Tibial nerve (tissue), 4 donors: ENCODE measurements around the gene IFNAR2. TPM values are rescaled to one million over a fixed set of nuclear protein-coding genes. Genes with fewer than 3 reads are reported as not detected.

Source experiments
- DNase-seq, 2 donors: peaks; one replicate each; pipeline ENCODE4 v3.0.0-alpha.2; 2019; ENCODE audit warnings: low spot score in 2 of 2
- H3K27ac ChIP-seq, 4 donors: fragments of 200-600 bp; sonication (generic) in 3 of 4; one replicate each; pipeline ENCODE4 v1.5.1; 2017 to 2019; ENCODE audit warnings: mild to moderate bottlenecking in 1 of 4
- H3K27me3 ChIP-seq, 2 donors: fragments of 200-600 bp; sonication (generic) in 1 of 2; one replicate each; pipeline versions ENCODE4 v1.5.1 to v1.6.0; 2017 to 2019
- H3K36me3 ChIP-seq, 3 donors: fragments of 200-600 bp; sonication (generic); one replicate each; pipeline ENCODE4 v1.5.1; 2018 to 2019
- H3K4me1 ChIP-seq, 4 donors: fragments of 200-600 bp; sonication (generic) in 3 of 4; one replicate each; pipeline ENCODE4 v1.5.1; 2017 to 2019
- H3K4me3 ChIP-seq, 4 donors: fragments of 200-600 bp; sonication (generic) in 3 of 4; one replicate each; pipeline ENCODE4 v1.5.1; 2017 to 2019; ENCODE audit warnings: mild to moderate bottlenecking in 1 of 4, moderate library complexity in 1 of 4
- H3K9me3 ChIP-seq, 4 donors: fragments of 200-600 bp; sonication (generic) in 3 of 4; one replicate each; pipeline ENCODE4 v1.5.1; 2017 to 2019
- CTCF ChIP-seq, 5 experiments: fragments of 200-600 bp in 3 of 5; fragments of 450-650 bp in 2 of 5; sonication (generic) in 3 of 5; IDR thresholded peaks; one replicate each; pipeline ENCODE4 v1.5.1; 2016 to 2019; ENCODE audit warnings: antibody characterized with exemption in 5 of 5, mild to moderate bottlenecking in 3 of 5, moderate library complexity in 2 of 5
- EP300 ChIP-seq, 2 donors: sonication (generic); formaldehyde crosslinking; IDR thresholded peaks; one replicate each; pipeline ENCODE4 v1.6.1; 2017; ENCODE audit warnings: antibody characterized with exemption in 2 of 2, mild to moderate bottlenecking in 1 of 2
- POLR2A ChIP-seq, 2 donors: fragments of 450-650 bp; IDR thresholded peaks; one replicate each; pipeline ENCODE4 v1.6.1; 2017; ENCODE audit warnings: antibody characterized with exemption in 2 of 2, mild to moderate bottlenecking in 2 of 2, moderate library complexity in 2 of 2
- WGBS, 2 donors: methylation state at CpG; one replicate each; pipeline ENCODE4 v1.1.5; 2018; 5-methylcytosine and 5-hydroxymethylcytosine counted together
- total RNA-seq, 4 donors: library from RNA; depleted of rRNA; stranded (reverse); fragments of >200 nt; gene quantifications; one replicate each; pipeline ENCODE4 v1.1.0, GENCODE V29; 2016

The IFNAR2 gene
- 10 to 100 TPM; 12.3 to 47.4 (median 29.4) TPM for total RNA-seq

GRCh38 chr21:33229784-33230544 is at the start of gene IFNAR2:
Gene IFNAR2 (plus strand): TSS chr21:33229938. CDS start chr21:33241923, 11,985 bp downstream.
- Histone ChIP-seq H3K36me3 (no peaks in the 10 kb centered on the region), H3K27ac (peak within 1 kb of the TSS; percentile 88 to 98 (median 96)), H3K9me3 (no peaks in the 10 kb centered on the region), H3K4me1 (peaks cover 0 to 47% (median 22%) of the 10 kb centered on the region in 4 donors), H3K27me3 (no peaks in the 10 kb centered on the region), H3K4me3 (peak within 1 kb of the TSS; percentile 74 to 100 (median 95))
- WGBS, 2 donors, result 1% methylated on average over 59 to 84 of the region's 95 CpGs
- TF ChIP-seq POLR2A (IDR thresholded peaks at IDR 0.05), result peak; percentile 80 to 81
- peak in 1 of 2 donors; percentile 77 for TF ChIP-seq EP300 (IDR thresholded peaks at IDR 0.05)
- TF ChIP-seq CTCF (IDR thresholded peaks at IDR 0.05), result no peak
- DNase-seq, result peak; percentile 43 to 48

DNA sequence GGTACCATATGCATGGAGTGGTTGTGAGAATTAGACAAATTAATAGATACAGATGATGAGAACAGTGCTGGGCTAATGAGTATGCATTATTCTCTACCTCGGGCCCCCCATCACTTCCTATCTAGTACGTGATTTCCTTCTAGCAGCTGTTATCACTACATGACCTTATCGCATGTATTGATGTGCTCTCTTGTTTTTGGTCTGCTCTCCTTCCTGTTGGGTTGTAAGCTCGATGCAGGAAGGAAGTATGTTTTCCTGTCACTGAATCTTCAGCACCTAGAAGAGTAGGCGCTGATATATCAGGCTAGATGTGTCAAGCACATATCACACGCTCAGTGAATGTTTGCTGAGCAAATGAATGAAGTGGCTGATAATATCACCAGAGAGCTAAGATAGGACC is 43.9 kb upstream of the IFNAR2 start:
- H3K4me3 ChIP-seq, result no peak overlapping the region
- 80 to 85% methylated on average over 6 of the region's 6 CpGs for WGBS, 2 donors
- no peaks in the 10 kb centered on the region for H3K4me1 ChIP-seq
- peaks cover 0 to 8% of the 10 kb centered on the region in 2 donors for H3K27me3 ChIP-seq
- H3K27ac ChIP-seq, result no peak overlapping the region
- no peaks in the 10 kb centered on the region for H3K36me3 ChIP-seq
- no peaks in the 10 kb centered on the region for H3K9me3 ChIP-seq
- TF ChIP-seq EP300 (IDR thresholded peaks at IDR 0.05), result no peak
- TF ChIP-seq POLR2A (IDR thresholded peaks at IDR 0.05), result no peak
- no peak for TF ChIP-seq CTCF (IDR thresholded peaks at IDR 0.05)
- DNase-seq, result no peak

DNA sequence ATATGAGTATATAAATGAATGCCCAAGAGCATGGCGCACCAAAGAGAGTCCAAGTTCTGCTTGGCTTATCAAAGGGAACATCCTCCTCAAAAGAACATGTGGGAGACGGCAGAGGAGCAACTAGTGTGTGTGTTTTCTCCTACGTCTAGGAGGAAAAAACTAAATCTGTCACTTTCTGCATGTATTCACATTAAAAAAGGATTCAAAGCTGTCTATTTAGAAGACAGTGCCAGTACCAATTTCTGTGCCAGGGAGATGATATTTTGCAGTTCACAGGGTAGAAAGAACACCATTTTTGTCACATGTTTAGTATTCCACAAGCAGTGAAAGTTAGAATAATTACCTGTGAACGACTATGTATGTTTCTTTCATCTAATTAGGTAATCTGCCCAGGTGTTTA is 42.5 kb upstream of the IFNAR2 start:
- Histone ChIP-seq H3K36me3 (no peaks in the 10 kb centered on the region), H3K4me1 (no peaks in the 10 kb centered on the region), H3K9me3 (no peaks in the 10 kb centered on the region), H3K27me3 (peaks cover 0 to 8% of the 10 kb centered on the region in 2 donors), H3K27ac (no peak overlapping the region), H3K4me3 (no peak overlapping the region)
- no peak for TF ChIP-seq CTCF (IDR thresholded peaks at IDR 0.05)
- TF ChIP-seq POLR2A (IDR thresholded peaks at IDR 0.05), result no peak
- DNase-seq, result no peak
- WGBS, 2 donors, result 63 to 69% methylated on average over 4 of the region's 4 CpGs

GRCh38 chr21:33189237-33189636 is 40.5 kb upstream of the IFNAR2 start:
- no peaks in the 10 kb centered on the region for H3K9me3 ChIP-seq
- H3K27ac ChIP-seq, result no peak overlapping the region
- H3K4me1 ChIP-seq, result no peaks in the 10 kb centered on the region
- H3K4me3 ChIP-seq, result no peak overlapping the region
- WGBS, 2 donors, result 27 to 44% methylated on average over 4 of the region's 4 CpGs
- H3K27me3 ChIP-seq, result peaks cover 0 to 8% of the 10 kb centered on the region in 2 donors
- DNase-seq, result no peak
- H3K36me3 ChIP-seq, result no peaks in the 10 kb centered on the region
- no peak for TF ChIP-seq EP300 (IDR thresholded peaks at IDR 0.05)
- no peak for TF ChIP-seq POLR2A (IDR thresholded peaks at IDR 0.05)

GRCh38 chr21:33189824-33190223 is 39.9 kb upstream of the IFNAR2 start:
- DNase-seq, result no peak
- Histone ChIP-seq H3K36me3 (no peaks in the 10 kb centered on the region), H3K9me3 (no peaks in the 10 kb centered on the region), H3K4me3 (no peak overlapping the region), H3K4me1 (no peaks in the 10 kb centered on the region), H3K27ac (no peak overlapping the region), H3K27me3 (peaks cover 0 to 8% of the 10 kb centered on the region in 2 donors)
- 80 to 87% methylated on average over 3 of the region's 3 CpGs for WGBS, 2 donors
- TF ChIP-seq CTCF (IDR thresholded peaks at IDR 0.05) (no peak), EP300 (IDR thresholded peaks at IDR 0.05) (no peak), POLR2A (IDR thresholded peaks at IDR 0.05) (no peak)
